ENCODE results near the gene SLC50A1. TPM values are rescaled to one million over a fixed set of nuclear protein-coding genes. Genes with fewer than 3 reads are reported as not detected.

Gene SLC50A1
- total and polyA plus RNA-seq, 9 of the 15 experiments (the other 6 are each of a cell fraction or from before 2014, with no cell fraction given): 46.5 to 132 (median 91.9) TPM

GRCh38 chr1:155091071-155092051 lies 44.3 kb upstream of the SLC50A1 start (continued):
- TF ChIP-seq COPS2 (conservative IDR thresholded peaks at IDR 0.05): no peak
- TF ChIP-seq FOXK2 (conservative IDR thresholded peaks at IDR 0.05 in 1 of 2, IDR thresholded peaks at IDR 0.05 in 1 of 2; ENCODE audit: low read depth in 2 of 2): peak; percentile 46 to 89; a peak in 2 of 4 replicates
- TF ChIP-seq RBM15 (IDR thresholded peaks at IDR 0.05; ENCODE audit: insufficient read depth, low read length): no peak
- no peak for TF ChIP-seq PHF21A (IDR thresholded peaks at IDR 0.05; ENCODE audit: borderline replicate concordance, low read depth)
- peak; percentile 64 to 79 for TF ChIP-seq E2F6 (IDR thresholded peaks at IDR 0.05; ENCODE audit: borderline replicate concordance in 1 of 2, extremely low read depth in 1 of 2, insufficient read depth in 1 of 2, insufficient read length in 1 of 2, low read depth in 1 of 2, low read length in 1 of 2, poor library complexity in 1 of 2, severe bottlenecking in 1 of 2)
- peak; percentile 40; the same call in 1 of the 2 replicates for TF ChIP-seq ZKSCAN1 (IDR thresholded peaks at IDR 0.05; ENCODE audit: low read depth, low read length)
- TF ChIP-seq CTCFL (IDR thresholded peaks at IDR 0.05; ENCODE audit: borderline replicate concordance, insufficient read depth, low read depth, low read length, poor library complexity, severe bottlenecking): peak; percentile 38
- TF ChIP-seq ESRRA (IDR thresholded peaks at IDR 0.05; ENCODE audit: borderline replicate concordance, low read depth): peak; percentile 65; the same call in 1 of the 2 replicates
- TF ChIP-seq CEBPZ (IDR thresholded peaks at IDR 0.05; ENCODE audit: borderline replicate concordance, low read depth, low read length): no peak
- 0 out of 2 replicates have a peak, but pooled peaks have one; percentile 27 for TF ChIP-seq ATF7 (IDR thresholded peaks at IDR 0.05)
- no peak for TF ChIP-seq CLOCK (CRISPR knock-in tag; IDR thresholded peaks at IDR 0.05; ENCODE audit: borderline replicate concordance)
- no peak for TF ChIP-seq ZNF217 (CRISPR knock-in tag; IDR thresholded peaks at IDR 0.05)
- TF ChIP-seq MAZ (CRISPR knock-in tag; conservative IDR thresholded peaks at IDR 0.05 in 1 of 2, IDR thresholded peaks at IDR 0.05 in 1 of 2): peak; percentile 33 to 78; a peak in 3 of 4 replicates
- TF ChIP-seq RAD21 (CRISPR knock-in tag; conservative IDR thresholded peaks at IDR 0.05 in 1 of 2, IDR thresholded peaks at IDR 0.05 in 1 of 2): peak; percentile 78 to 85

All from K562 (cell line).